Measurements from ENCODE around the gene MYH6.

The MYH6 gene

DNA sequence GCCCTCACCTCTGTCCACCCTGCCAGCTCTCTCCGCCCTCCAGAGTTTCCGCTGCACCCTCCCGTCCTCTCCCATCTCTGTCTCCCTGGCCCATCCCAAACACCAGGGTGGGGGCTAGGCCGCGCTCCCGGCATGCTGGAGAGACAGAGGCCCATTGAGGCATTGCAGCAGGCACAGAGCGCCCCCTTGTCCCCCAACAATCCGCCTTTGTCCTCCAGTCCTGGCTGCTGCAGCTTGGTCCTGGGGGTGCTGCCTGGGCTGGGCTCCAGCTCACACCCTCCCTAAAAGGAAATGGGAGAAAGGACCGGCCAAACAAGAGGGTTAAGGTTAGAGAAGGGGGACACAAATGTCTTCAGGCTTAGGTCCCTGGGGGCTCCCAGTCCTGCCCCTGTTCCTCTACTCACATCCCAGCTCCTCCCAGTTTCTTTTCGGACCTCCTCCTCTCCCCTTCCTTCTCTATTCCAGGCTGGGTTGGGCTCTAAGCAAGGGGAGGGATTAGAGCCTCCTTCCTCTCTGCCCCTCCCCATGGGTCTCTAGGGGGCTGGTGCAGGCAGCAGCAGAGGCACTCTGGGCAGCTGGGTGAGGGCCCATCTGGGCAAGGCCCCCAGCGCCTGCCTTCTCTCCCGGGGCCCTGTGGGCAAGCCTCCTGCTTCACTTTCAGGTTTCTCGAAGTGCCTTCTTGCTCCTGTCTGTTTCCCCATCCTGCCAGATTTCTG is 31.4 kb downstream of the MYH6 start, which contains the start of gene CMTM5:
Gene CMTM5 (plus strand): TSS at position 565 of the 716 bp plus-strand sequence. CDS start 206 bp downstream, outside the sequence.
- DNase-seq = peak; percentile 33

DNA sequence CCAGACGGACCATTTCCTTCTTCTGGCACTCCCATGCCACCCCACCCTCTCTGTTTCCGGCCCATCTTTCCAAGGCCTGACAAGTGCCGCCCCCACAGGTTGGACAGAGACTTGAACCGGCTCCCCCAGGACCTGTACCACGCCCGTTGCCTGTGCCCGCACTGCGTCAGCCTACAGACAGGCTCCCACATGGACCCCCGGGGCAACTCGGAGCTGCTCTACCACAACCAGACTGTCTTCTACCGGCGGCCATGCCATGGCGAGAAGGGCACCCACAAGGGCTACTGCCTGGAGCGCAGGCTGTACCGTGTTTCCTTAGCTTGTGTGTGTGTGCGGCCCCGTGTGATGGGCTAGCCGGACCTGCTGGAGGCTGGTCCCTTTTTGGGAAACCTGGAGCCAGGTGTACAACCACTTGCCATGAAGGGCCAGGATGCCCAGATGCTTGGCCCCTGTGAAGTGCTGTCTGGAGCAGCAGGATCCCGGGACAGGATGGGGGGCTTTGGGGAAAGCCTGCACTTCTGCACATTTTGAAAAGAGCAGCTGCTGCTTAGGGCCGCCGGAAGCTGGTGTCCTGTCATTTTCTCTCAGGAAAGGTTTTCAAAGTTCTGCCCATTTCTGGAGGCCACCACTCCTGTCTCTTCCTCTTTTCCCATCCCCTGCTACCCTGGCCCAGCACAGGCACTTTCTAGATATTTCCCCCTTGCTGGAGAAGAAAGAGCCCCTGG is 32.4 kb downstream of the MYH6 start:
- DNase-seq = no peak

DNA sequence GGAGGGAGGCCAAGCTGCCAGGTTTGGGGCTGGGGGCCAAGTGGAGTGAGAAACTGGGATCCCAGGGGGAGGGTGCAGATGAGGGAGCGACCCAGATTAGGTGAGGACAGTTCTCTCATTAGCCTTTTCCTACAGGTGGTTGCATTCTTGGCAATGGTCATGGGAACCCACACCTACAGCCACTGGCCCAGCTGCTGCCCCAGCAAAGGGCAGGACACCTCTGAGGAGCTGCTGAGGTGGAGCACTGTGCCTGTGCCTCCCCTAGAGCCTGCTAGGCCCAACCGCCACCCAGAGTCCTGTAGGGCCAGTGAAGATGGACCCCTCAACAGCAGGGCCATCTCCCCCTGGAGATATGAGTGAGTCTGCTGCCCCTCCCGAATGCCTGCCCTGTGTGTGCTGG is 35.0 kb downstream of the MYH6 start:
- DNase-seq = no peak

DNA sequence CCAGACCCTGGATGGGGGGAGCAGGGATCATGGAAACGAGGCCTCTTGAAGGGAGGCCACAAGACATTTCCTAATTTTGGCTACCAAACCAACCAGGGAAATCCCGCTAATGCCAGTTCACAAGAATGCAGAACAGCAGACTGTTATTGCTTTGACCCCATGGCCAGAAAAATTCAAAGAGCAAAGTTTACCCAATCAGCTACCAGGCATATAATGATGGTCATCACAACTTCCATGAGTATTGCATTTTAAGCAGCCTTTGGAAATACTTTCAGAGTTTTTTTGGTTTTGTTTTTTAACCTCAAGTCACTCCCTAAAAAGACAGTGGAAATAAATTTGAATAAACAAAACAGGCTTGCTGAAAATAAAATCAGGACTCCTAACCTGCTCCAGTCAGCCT is 35.6 kb downstream of the MYH6 start, which contains the start of gene IL25:
Gene IL25 (plus strand): TSS at position 301 of the 400 bp plus-strand sequence.
- no peak for DNase-seq

DNA sequence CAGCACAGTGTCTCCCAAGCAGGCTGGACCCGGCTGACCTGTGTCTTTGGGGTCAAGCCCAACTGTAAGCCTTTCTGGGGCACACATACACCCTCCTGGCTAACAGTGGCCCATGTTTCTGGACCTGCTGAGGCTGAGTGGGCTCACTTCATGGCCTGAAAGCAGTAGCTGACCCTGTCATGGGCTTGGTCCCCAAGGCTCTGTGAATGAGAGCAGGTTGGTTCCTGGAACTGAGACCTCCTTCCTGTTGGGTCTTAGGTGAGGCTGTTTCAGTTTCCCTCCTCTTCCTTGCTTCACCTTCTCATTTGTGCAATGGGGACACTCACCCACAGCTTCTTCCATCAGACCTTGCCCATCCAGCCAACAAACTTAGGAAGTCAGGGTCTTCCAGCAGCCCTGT is 36.2 kb downstream of the MYH6 start:
- DNase-seq = no peak

DNA sequence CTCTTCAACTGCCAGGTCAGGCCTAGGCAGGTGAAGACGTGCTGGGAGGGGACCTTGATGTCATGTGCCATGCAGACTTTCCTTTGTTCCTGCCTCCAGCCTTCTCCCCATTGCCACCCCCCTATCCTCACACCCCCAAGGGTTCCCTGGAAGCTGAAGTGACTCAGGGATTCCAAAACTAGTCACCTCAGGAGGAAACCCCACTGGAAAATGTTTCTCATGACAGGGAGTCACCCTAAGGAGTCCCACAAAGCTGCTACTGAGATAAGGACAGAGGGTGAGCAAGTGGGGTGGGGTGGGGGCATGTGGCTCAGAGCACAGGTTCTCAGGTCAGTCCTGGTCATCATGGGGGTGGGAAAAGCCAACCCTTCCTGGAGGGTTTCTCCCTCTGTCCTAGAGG is 37.9 kb downstream of the MYH6 start:
- DNase-seq = no peak

DNA sequence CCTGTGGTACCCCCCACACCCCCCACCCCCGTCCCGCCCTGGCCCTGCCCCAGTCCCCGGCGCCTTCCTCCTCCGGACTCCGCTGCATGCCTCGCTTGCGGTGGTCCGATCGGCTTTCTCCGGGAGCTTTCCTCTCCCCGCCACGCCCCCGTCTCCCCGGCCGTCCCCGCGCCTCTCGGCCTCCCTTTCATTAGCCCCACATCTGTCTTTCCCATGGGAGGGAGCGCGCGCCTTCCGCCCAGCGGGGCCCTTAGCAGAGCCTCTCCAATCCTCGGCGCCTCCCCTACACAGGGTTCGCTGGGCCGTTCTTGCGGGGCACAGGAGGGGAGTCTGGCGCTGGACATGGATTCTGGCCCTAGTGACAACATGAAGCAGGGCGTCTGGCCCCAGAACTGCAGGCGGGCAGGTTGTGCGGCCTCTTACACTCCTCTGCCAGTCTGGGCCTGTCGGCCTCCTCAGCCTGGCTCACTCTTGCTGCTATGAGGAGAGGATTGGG is 41.6 kb downstream of the MYH6 start:
- DNase-seq = peak; percentile 77

DNA sequence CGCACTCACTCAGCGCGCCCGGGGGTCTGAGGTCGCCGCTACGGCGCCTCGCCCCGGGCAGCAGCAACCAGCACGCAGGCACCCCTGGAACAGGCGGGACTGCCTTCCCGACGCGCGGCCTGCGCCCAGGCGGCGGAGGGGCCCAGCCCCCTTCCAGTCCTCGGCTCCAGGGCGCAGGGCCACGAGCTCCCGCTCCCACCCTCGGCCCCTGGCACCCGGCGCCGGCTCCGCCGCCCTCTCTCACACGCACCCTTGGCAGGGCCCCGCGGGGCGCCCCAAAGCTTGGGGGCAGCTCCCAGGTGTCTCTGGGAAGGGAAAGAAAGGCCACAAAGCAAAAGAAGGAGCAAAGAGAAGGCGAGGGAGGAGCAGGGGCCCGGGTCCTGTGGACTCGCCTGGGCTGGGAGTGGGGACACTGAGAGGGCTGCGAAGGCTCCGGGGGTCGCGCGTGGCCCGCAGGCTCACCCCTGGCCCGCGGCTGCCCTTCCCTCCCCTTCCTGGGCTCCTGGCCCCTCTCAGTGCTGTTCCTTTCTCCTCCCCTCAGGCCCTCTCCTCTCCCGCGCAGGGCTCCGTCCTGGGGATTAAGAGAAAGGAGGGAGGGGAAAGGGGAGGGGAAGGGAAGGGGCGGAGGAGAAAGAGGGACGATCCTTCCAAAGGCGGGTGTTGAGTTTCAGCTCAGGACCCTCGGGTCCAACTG is 42.2 kb downstream of the MYH6 start:
- peak; percentile 83 for DNase-seq

DNA sequence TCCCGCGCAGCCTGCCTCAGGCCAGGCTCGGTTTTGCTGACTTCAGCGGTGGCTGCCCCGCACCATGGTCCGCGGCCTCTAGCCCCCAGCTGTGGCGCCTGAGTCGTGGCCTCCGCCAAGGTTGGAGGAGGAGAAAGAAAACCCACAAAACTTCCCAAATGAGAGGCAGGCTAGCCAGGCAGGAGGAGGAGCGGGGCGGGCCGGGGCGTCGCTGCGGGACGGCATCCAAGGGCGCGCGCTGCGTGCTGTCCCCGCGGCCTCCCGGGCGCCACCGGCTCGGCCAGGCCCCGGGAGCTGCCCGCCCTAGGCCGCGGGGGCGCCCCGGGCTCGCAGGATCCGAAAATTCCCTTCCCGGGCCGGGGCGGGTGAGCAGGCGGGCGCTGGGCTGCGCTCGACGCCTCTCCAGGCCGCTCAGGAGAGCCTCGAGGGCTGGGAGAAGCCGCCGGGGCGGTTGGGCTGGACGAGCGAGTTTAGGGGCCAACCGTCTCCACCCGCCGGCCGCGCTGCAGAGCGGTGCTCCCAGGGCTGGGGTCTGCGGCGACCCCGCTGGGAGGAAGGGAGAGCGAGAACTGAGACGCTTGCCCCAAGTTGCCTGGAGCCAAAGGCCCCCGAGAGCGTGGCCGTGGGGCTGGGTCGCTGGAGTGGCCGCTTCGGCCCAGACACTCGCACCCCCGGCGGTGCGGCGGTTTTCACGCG is 42.9 kb downstream of the MYH6 start, which contains the start of gene EFS:
Gene EFS (minus strand): TSS at position 137 of the 696 bp plus-strand sequence. CDS start 147 bp downstream, outside the sequence.
- peak; percentile 46 for DNase-seq

DNA sequence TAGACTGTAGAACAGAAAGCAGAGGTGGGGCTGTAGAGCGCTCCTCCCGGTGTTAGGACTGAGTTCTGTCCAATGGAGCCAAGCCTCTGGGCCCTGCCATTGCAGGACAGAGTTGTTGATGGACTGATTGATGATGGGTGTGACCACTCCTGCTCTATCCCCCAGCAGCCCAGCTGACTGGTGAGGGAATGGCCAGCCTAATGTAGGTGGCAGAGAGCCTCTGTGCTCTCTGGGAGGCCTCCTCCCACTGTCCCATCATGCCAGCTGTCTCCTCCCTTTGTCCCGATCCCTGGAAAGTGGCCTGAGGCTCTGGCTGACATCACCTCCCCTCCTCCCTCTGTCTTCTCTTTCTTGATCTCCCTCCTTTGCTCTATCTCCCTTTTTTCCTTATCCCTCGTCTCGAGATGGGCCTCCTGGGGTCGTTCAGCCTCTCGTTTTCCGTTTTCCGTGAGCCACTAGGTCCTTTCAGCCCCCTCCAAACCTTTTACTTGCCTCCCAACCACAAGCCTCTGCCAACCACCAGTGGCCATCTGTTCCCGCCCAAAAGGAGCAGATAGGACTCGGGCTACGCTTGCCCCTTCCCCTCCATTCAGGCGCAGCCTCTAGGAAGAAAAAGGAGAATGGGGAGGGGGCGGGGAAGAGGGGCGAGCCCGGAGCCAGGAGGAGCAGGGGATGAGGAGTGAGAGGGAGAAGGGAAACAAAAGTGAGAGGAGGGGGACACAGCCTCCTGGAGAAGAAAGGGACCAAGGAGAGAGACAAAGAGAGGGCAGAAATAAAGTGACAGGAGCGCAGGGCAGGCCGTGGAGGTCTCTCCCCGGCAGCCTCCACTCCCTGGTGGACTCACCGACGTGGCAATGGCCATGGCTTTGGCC is 43.7 kb downstream of the MYH6 start:
- DNase-seq = peak; percentile 69

DNA sequence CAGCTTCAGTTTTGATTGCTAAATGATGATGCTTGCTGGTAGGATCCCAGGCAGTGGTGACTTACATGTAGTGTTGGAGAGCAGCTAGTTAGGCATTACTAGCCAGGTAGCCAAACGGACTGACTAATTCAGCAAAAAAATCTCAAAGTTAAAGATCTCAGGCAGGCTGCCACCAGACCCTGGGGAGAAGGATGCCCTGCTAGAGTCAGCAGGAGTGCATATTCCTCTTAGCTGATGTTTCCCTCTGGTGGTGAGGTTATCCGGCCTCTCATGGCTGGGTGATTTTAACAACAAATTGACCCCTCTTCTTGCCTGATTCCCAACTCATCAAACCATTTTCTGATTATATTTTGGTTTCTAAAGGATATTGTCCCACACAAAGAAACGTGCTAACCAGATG is 45.9 kb downstream of the MYH6 start:
- DNase-seq = peak; percentile 16

DNA sequence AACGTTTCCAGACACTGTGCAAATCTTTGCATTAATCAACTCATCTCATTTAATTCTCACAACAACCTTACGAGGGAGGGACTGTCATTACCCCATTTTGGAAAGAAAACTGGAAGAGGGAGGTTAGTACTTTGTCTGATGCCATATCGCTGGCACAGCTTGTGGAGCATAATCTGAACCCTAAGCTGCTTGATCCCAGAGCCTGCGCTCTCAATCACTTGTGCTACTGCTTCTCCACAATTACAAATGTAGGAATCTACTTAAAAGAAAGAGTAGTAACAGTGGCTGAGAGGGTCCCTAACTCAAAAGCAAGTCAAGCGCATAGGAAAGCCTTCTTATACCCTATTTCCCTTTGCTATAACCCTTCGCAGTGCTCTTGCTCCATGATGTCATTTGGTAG is 46.3 kb downstream of the MYH6 start:
- DNase-seq = no peak

DNA sequence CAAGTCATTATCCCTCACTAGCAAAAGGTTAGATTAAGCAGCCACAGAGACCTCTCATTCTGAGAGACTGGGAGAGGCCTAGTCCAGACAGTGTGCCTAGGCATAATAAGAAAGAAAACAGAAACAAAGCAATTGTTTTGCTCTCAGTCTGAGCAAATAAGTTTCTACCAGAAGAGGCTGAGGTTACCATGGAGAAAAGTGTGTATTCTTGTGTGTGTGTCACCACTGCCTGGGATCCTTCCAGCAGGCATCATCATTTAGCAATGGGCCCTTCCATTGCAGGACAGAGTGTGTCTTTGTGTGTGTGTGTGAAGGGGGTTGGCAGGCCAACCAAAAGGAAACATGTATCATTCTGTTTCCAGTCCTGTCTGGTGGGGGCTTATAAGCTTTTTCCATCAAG is 46.8 kb downstream of the MYH6 start:
- DNase-seq = peak; percentile 40

DNA sequence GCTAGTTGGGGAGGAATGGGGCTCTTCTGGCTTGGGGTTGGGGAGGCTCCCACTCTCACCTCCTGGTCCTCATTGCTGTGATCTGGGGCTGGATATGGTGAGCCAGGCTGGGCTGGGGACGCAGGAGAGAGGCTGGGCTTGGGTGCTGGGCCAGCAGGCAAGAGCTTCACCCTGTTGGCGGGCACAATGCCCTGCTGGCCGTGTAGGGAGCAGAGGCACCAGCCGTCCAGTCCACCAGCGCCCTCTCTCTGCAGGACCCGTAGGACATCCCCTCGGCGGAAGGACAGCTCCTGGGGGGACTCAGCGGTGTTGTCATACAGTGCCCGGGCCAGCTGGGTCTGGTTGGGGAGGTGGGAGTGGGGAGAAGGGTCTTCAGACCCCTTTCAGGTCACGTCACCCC is 47.6 kb downstream of the MYH6 start:
- no peak for DNase-seq

DNA sequence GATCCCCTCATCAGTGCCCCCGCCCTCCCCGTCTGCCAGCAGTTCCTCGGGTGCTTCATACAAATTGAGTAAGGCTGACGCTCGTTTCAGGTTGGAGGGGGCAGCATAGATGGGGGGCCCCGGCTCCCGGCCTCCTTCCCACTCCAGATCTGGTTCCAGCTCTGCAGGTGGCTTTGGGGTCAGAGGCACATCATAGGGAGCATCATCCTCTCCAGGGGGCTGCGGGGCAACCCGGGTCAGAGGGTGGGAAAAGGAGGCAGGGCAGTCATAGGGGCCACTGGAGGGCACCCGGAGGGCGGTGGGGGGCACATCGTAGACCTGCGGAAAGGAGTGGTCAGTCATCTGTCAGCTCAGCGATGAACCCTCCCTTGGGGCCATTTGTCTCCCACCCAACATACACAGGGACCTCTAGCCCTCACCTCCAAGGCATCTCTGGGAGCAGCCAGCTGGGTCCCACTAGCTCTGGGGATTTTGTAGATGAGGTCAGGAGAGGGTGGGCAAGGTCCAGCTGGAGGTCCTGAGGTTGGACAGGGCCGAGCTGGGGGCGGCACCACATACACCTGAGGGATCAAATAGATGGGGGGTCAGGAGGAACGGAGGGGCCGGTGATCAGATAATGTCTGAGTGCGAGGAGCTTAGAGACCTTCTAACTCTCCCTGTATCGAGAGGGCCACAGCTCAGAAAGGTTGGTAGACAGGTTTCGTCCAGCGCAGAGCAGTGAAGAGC is 48.2 kb downstream of the MYH6 start:
- DNase-seq = no peak

DNA sequence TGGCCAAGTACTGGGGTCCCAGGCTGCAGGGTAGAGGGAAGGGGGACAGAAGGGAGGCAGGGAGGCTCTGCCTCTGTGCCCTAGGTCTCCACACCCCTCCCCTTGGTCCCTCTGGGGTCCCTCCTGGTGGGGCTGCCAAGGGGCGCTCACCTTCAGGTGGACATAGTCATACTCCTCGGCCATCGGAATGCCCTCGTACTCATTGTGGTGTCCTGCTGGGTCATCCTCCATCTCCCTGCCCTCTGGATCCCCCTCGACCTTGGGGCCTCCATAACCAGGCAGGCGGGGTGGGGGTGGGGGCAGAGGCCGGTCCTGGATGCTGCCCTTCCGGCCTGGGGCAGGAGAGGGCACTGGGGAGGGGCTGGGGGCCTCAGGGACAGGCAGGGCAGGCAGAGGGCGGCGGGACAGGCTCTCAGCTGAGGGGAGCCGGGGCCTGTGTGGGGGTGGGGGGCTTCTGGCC is 48.9 kb downstream of the MYH6 start:
- DNase-seq = no peak

DNA sequence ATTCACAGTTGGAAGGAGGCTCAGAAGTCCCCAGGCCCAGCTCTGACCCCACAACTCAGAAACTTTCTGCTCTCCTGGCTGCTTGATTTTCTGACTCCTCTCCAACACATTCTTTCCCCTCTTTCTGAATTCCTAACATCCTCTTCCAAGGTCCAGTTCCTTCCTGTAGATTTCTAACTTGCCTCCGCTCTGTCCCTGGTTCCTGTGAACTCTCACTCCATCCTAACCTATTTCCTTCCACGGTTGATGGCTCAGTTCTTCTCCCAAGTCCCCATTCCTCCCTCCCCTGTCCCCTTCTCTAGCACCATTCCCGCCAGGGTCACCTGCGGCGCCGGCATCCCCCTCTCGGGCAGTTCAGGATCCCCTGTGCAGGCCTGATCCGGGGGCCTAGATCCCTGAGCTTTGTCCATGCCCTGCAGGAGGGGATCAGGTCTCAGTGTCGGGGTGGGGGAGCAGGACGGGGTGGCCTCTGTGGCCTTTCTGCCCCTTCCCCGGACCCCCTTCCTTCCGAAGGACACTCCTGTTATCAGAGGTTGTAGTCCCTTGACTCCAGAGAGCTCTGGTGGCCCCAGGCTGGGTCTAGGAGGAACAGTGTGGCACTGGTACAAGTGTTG is 49.4 kb downstream of the MYH6 start:
- DNase-seq = no peak

DNA sequence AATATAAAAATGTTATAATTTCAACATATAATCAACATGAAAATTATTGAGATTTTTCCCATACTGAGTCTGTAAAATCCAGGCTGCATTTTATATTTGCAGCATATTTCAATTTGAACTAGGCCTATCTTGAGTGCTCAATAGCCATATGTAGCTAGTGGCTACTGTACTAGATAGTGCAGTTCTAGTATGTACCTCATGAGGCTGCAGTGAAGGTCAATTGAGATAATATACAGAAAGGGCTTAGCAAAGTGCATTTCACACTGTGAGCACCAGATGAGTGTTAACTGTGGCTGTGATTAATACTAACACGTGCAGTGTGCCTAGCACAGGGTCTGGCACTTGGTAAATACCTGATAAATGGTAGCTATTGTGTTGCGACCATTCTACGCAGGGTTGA is 50.0 kb downstream of the MYH6 start:
- DNase-seq = no peak

DNA sequence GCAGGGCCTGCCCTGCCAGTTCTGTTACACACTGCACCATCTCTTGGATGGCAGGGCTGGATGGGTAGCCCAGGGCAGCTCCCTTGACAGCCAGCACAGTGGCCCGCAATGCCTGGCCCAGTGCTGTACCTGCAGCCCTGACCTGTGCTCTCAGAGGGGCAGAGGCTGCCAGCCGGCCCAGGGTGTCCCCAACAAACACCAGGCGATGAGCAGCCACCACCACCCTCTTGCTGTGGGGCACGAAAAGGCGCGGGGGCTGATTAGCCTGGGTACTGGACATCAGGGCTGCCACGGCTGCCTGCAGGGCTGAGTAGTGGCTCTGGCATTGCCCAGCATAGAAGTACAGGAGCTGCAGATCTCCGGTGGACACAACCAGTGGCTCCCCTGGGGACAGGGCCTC is 50.8 kb downstream of the MYH6 start:
- DNase-seq = no peak

DNA sequence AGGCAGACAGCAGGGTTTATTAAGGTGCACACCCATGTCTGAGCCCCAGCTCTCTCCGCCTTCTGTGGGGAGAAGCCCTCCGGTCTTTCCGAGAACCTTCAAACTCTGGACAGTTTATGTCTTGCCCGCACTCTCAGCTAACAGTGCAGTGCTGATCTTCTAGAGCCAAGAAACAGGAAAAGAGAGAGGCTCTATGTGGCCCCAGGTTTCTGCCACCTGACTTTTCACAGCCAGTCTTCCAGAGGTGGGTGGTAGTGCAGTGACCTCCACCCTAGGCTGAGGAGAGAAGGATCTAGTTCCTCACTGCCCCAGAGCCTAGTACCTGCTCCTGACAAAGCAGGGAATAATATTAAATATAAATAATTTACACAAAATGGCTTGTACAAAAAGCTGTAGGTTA is 51.4 kb downstream of the MYH6 start:
- no peak for DNase-seq
